Endodermal cell (in vitro differentiated cells): Measurements from ENCODE around the gene SDK1. TPM values are rescaled to one million over a fixed set of nuclear protein-coding genes. Genes with fewer than 3 reads are reported as not detected.

Experiments used
- DNase-seq: peaks from one replicate; pipeline ENCODE4 v3.0.0-alpha.2; 2017
- H3K27ac ChIP-seq: 2 replicates; pipeline ENCODE4 v1.5.1; 2013; ENCODE audit warnings: mild to moderate bottlenecking, low read depth, low read length, moderate library complexity
- H3K27me3 ChIP-seq: 2 replicates; pipeline ENCODE4 v1.6.1; 2013; ENCODE audit warnings: mild to moderate bottlenecking, low read length, moderate library complexity; ENCODE audit not compliant: insufficient read depth, control insufficient read depth, poor library complexity, severe bottlenecking
- H3K36me3 ChIP-seq: 2 replicates; pipeline ENCODE4 v1.7.0; 2013; ENCODE audit warnings: mild to moderate bottlenecking, low read length, moderate library complexity; ENCODE audit not compliant: control insufficient read depth, insufficient read depth
- H3K4me1 ChIP-seq: one replicate; pipeline ENCODE4 v1.7.0; 2013; ENCODE audit warnings: low read length; ENCODE audit not compliant: control insufficient read depth, insufficient read depth
- H3K4me3 ChIP-seq: 2 replicates; pipeline ENCODE4 v1.5.1; 2013; ENCODE audit warnings: mild to moderate bottlenecking, low read length, moderate library complexity
- H3K9ac ChIP-seq: 2 replicates; pipeline ENCODE4 v1.6.1; 2013; ENCODE audit warnings: mild to moderate bottlenecking, low read length, moderate library complexity; ENCODE audit not compliant: poor library complexity, severe bottlenecking; ENCODE audit errors: extremely low read depth
- H3K9me3 ChIP-seq: 2 replicates; pipeline ENCODE4 v1.6.1; 2013; ENCODE audit warnings: mild to moderate bottlenecking, low read length, moderate library complexity; ENCODE audit not compliant: control insufficient read depth
- H3K27ac Mint-ChIP-seq: 2 replicates; pipeline ENCODE4 v1.8.0; 2020; ENCODE audit warnings: mixed read lengths
- H3K27me3 Mint-ChIP-seq: 2 replicates; pipeline ENCODE4 v1.8.0; 2021; ENCODE audit warnings: mild to moderate bottlenecking, mixed read lengths; ENCODE audit not compliant: insufficient read depth
- H3K36me3 Mint-ChIP-seq: 2 replicates; pipeline ENCODE4 v1.8.0; 2020; ENCODE audit warnings: low read depth, mixed read lengths
- H3K4me1 Mint-ChIP-seq: 2 replicates; pipeline ENCODE4 v1.8.0; 2020; ENCODE audit warnings: mixed read lengths
- H3K4me3 Mint-ChIP-seq: 2 replicates; pipeline ENCODE4 v1.8.0; 2020; ENCODE audit warnings: mild to moderate bottlenecking, moderate library complexity, mixed read lengths
- H3K9me3 Mint-ChIP-seq: 2 replicates; pipeline ENCODE4 v1.8.0; 2020; ENCODE audit warnings: mild to moderate bottlenecking, mixed read lengths
- CTCF ChIP-seq: fragments of 200-600 bp; sonication (generic); conservative IDR thresholded peaks from 2 replicates; pipeline ENCODE4 v1.5.0; 2021; ENCODE audit warnings: antibody characterized with exemption, mild to moderate bottlenecking
- WGBS, 2 experiments: methylation state at CpG; one replicate each; pipeline versions ENCODE4 v1.1.5 to v1.1.7; 2013; ENCODE audit warnings: missing lambda C conversion rate in 2 of 2, mixed read lengths in 1 of 2; ENCODE audit not compliant: insufficient coverage in 1 of 2, insufficient read length in 1 of 2; 5-methylcytosine and 5-hydroxymethylcytosine counted together
- total RNA-seq, 2 donors: library from RNA; stranded (reverse); fragmentation: NEBNext Ultra II Directional in 1 of 2; extraction: Animal tissue kit (Norgen Biotek cat#: 25700) in 1 of 2; gene quantifications; 2 replicates in 1 of 2; 3 replicates in 1 of 2; pipeline ENCODE4 v1.2.1, GENCODE V29; 2021

The SDK1 gene
- total RNA-seq, 2 donors from 2014 or later, result 22.7 to 23.1 TPM

GRCh38 chr7:4205828-4206227 lies 904.8 kb downstream of the SDK1 start:
- 94 to 96% methylated on average over 18 of the region's 18 CpGs for WGBS, 2 experiments
- Histone ChIP-seq H3K9me3 (no peaks in the 10 kb centered on the region), H3K9ac (no peak overlapping the region), H3K27me3 (no peaks in the 10 kb centered on the region), H3K4me1 (no peaks in the 10 kb centered on the region), H3K4me3 (no peak overlapping the region), H3K36me3 (no peaks in the 10 kb centered on the region), H3K27ac (no peak overlapping the region)
- no peak for TF ChIP-seq CTCF
- no peak overlapping the region for H3K27ac Mint-ChIP-seq
- peaks cover 21% of the 10 kb centered on the region for H3K4me1 Mint-ChIP-seq
- no peak overlapping the region for H3K4me3 Mint-ChIP-seq
- H3K27me3 Mint-ChIP-seq, result peaks cover 3% of the 10 kb centered on the region
- no peaks in the 10 kb centered on the region for H3K9me3 Mint-ChIP-seq
- H3K36me3 Mint-ChIP-seq, result peaks cover 5% of the 10 kb centered on the region
- no peak for DNase-seq

GRCh38 chr7:4207011-4207410 lies 906.0 kb downstream of the SDK1 start:
- Histone ChIP-seq H3K36me3 (no peaks in the 10 kb centered on the region), H3K4me1 (no peaks in the 10 kb centered on the region), H3K27ac (no peak overlapping the region), H3K4me3 (no peak overlapping the region), H3K9me3 (no peaks in the 10 kb centered on the region), H3K9ac (no peak overlapping the region), H3K27me3 (no peaks in the 10 kb centered on the region)
- 95 to 98% methylated on average over 9 to 14 of the region's 14 CpGs for WGBS, 2 experiments
- no peak overlapping the region for H3K27ac Mint-ChIP-seq
- H3K27me3 Mint-ChIP-seq, result peaks cover 3% of the 10 kb centered on the region
- no peaks in the 10 kb centered on the region for H3K9me3 Mint-ChIP-seq
- no peak for DNase-seq
- H3K36me3 Mint-ChIP-seq, result peaks cover 10% of the 10 kb centered on the region
- no peak overlapping the region for H3K4me3 Mint-ChIP-seq
- no peak for TF ChIP-seq CTCF
- H3K4me1 Mint-ChIP-seq, result peaks cover 21% of the 10 kb centered on the region

GRCh38 chr7:4208086-4208485 lies 907.0 kb downstream of the SDK1 start:
- Histone ChIP-seq H3K9me3 (no peaks in the 10 kb centered on the region), H3K4me1 (no peaks in the 10 kb centered on the region), H3K27me3 (no peaks in the 10 kb centered on the region), H3K27ac (no peak overlapping the region), H3K4me3 (no peak overlapping the region), H3K9ac (no peak overlapping the region), H3K36me3 (no peaks in the 10 kb centered on the region)
- Mint-ChIP-seq H3K27ac (no peak overlapping the region), H3K4me3 (no peak overlapping the region), H3K27me3 (no peaks in the 10 kb centered on the region), H3K4me1 (peaks cover 20% of the 10 kb centered on the region), H3K36me3 (peaks cover 10% of the 10 kb centered on the region), H3K9me3 (no peaks in the 10 kb centered on the region)
- WGBS, 2 experiments, result 88 to 95% methylated on average over 11 to 15 of the region's 15 CpGs
- no peak for DNase-seq
- TF ChIP-seq CTCF, result no peak
